ENCODE data around the gene PEAK1.

DNA sequence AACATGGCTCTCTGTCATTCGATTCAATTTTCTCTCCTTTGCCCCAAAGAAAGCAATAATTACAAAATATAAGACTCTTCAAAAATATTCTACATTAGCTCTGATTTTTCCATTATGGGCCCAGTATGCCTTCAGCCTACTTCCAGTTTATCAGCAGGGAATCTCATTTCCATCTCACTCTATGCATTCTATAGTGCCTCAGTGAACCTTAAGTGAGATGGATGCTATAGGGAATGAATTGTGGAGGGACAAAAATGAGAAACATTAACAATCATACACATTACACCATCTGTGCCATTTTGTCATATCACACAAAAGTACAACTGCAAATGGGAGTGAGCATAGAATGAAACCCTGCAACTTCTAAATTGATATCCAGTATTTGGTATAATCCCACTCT lies 298.3 kb downstream of the PEAK1 start:
- TF ChIP-seq GATA2 (IDR thresholded peaks at IDR 0.05; ENCODE audit: low read depth, low read length) (no peak), GATA3 (IDR thresholded peaks at IDR 0.05; ENCODE audit: low read depth, low read length) (no peak)

All from SH-SY5Y (cell line).